Fibroblast of gingiva (primary cell): ENCODE results near the gene CHMP1A.
"Not testable (repeated sequence)": the region's sequence is repeated elsewhere in the genome, so short reads cannot be mapped to it uniquely, and the experiment has no call there.

Experiments used
- DNase-seq: peaks from one replicate; pipeline ENCODE4 v3.0.0-alpha.2; 2011; ENCODE audit warnings: low read depth

The CHMP1A gene

DNA sequence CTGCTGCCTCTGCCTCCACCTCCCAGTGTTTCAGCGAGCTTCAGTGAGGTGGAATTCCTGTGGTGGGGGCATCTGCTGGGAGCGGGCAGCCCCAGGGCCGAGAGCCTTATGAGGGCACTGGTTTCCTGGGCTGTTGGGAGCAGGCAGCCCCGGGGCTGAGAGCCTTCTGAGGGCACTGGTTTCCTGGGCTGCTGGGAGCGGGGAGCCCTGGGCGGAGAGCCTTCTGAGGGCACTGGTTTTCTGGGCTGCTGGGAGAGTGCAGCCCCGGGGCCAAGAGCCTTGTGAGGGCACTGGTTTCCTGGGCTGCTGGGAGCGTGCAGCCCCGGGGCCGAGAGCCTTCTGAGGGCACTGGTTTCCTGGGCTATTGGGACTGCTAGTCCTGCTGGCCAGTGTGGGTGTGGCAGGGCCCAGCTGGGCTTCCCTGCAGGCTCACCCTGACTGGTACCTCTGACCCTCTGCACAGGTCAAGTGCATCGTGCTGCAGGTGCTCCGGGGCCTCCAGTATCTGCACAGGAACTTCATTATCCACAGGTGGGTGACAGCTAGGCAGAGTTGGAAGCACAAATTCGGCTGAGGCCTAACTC lies 34.6 kb upstream of the CHMP1A start:
- no peak for DNase-seq

DNA sequence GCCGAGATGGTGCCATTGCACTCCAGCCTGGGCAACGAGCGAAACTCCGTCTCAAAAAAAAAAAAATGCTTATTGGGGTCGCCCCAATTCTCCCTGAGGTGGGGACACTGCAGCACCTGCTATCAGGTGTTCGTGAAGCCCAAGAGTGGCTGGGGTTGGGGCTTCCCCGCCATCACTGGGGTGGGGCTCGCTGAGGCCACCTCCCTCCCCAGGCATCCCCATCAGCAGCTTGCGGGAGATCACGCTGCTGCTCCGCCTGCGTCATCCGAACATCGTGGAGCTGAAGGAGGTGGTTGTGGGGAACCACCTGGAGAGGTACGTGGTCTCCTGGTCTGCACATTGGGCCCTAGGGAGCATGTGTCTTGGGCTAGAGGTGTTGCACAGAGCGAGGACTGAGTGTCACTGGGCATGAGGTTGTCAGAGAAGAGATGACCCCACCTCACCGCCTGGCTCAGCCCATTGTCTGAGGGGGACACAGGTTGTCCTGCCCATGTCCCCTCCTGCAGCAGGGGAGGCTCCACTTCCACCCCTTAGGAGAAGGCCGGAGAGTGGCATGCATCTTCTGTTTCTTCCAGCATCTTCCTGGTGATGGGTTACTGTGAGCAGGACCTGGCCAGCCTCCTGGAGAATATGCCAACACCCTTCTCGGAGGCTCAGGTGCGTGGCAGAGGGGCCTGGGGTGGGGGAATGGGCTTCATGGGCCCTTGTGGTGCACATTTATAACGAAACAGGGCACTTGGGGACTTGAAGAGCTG lies 33.9 kb upstream of the CHMP1A start:
- DNase-seq: no peak

DNA sequence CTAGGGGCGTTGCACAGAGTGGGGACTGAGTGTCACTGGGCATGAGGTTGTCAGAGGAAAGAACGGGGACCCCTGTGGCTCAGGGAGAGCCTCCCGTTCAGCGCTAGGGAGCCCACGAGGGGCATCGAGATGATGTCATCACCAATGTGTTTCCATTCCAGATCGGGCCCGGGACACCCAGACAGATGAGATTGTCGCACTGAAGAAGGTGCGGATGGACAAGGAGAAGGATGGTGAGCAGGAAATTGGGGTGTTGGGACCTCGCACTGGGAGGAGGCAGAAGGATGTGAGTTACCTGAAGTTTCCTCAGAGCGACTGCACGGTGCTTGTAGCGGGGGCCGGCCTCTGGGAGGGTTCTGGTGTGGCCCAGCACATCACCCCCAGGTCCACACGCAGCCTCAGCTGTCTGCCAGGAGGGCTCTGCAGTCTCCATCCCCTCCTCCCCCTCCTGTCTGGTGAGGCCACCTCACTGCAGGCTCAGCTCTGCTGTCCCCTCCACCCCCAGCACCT lies 32.9 kb upstream of the CHMP1A start:
- no peak for DNase-seq

DNA sequence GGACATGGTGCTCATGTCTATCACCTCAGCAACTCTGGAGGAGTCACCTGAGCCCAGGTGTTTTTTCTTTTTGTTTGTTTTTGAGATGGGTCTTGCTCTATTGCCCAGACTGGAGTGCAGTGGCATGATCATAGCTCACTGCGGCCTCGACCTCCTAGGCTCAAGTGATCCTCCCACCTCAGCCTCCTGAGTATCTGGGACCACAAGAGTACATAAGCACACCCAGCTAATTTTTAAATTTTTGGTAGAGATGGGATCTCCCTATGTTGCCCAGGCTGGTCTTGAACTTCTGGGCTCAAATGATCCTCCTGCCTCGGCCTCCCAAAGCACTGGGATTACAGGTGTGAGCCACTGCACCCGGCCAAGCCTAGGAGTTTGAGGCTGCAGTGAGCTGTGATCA lies 32.1 kb upstream of the CHMP1A start:
- DNase-seq: not testable (repeated sequence)

DNA sequence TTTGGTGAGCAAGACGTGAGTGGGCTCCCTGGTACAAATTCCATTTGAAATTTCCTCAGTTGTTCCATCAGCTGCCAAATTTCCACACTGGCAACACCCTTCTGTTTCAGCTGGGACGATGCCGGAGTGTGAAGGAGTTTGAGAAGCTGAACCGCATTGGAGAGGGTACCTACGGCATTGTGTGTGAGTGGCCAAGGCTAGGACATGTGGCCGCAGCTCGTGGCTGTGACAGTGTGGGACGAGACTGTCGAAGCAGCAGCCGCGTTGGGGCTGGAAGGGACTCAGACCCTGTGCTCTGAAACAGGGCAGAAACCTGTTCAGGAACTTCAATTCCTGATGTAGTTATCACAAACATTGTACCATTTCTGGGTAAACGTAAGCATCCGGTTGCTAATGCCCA lies 31.6 kb upstream of the CHMP1A start:
- no peak for DNase-seq

DNA sequence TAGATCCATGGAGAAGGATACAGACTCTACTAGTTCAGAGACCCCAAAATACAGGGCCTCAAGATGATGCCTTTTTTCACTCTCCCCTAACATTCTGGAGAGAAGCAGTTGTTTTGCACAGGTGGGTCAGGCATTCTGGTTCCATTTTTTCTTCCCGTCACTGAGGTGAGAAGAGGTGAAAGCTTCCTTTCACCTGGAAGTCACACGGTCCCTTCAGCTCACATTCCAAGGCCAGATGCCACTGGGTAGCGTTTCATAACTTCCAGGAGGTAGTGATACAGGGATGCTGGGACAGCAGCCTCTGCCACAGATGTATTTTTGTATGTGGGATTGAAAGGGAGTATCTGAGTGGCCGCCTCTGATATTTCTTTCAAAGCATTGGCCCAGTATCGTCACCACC lies 30.9 kb upstream of the CHMP1A start:
- no peak for DNase-seq

DNA sequence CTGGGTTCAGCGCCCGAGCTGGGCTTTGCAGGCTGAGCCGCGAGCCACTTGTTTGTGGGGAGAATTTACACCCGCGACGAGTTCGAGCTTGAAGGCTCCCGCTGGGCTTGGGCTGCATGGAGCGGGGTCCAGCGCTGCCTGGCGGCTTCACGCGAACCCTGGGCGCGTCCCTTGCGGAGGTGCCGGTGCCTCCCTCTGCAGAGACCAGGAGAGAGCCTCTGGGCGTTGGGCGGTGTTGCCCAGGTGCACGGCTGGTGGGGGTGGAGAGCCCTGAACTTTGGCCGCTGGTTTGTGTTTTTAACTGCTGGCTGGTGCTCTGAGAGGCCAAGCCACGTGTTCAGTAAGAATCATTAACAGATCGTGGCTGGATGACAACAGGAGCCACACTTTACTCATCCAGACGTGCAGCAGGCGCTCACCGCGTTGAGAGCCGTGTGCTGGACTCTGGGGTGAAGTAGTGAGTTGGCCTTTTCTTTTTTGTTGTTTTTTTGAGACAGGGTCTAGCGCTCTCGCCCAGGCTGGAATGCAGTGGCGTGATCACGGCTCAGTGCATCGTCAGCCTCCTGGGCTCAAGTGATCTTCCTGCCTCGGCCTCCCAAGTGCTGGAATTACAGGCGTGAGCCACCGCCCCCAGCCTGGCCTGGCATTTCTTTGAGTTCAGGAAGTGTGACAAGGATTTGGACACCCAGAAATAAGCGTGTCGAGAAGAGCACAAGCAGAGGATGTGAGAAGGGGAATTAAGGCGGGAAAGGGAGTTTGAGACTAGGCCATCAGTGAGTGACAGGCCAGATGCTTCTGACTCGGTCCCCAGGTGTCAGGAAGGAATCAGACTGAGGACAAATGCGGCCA lies 29.8 kb upstream of the CHMP1A start:
- no peak for DNase-seq

DNA sequence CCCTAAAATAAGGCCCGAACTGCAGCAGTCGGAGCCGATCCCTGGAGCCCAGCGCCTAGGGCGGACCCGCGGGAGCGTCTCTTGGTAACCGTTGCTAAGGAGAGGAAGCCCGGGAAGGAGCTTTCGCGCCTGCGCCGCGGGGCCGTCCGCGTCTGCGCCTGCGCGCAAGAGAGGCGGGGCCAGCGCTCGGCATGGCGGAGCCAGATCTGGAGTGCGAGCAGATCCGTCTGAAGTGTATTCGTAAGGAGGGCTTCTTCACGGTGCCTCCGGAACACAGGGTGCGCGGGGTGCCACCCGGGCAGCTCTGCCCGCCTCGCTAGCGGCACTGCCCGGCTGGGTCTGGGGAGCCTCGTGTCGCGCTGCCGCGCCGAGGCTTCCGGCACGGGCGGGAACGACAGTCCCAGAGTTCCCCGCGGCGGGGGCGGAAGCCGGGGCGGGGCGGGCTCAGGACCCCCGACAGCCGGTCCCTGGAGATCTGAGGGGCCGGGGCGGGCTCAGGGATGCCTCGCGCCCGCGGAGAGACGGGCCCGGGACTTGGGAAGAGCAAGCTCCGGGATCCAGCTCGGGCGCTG lies 29.1 kb upstream of the CHMP1A start, which contains the start of gene CDK10:
Gene CDK10 (plus strand): TSS at position 170 of the 572 bp plus-strand sequence. CDS start 22 bp downstream, at position 192.
- DNase-seq: peak; percentile 72

DNA sequence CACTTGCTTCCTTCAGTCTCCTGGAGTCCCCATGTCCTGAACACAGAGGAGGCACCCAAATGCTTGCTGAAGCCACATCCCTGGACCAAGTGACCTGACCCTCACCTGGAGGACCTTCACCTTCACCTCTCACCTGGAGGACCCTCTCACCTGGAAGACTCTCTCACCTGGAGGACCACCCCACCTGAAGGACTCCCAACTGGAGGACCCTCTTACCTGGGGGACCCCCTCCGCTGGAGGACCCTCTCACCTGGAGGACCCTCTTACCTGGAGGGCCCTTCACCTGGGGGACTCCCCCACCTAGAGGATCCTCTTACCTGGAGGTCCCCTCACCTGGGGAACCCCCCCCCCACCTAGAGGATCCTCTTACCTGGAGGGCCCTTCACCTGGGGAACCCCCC lies 28.4 kb upstream of the CHMP1A start:
- DNase-seq: no peak

DNA sequence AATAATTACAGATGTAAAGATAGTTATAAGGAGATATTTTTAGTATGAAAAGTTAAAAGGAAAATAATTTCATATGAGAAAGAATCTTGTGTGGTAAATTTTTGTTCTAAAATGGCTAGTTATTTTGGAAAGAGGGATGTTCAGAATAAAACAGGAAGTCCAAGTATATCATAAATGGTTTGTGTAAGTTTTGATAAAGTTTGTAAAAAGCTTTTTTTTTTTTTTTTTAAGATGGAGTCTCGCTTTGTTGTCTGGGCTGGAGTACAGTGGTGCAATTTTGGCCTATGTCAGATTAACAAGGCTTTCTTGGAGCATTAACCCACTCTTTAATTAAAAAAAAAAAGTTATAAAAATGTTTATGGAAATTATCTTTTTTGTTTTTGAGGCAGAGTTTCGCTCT lies 20.8 kb upstream of the CHMP1A start:
- no peak for DNase-seq

DNA sequence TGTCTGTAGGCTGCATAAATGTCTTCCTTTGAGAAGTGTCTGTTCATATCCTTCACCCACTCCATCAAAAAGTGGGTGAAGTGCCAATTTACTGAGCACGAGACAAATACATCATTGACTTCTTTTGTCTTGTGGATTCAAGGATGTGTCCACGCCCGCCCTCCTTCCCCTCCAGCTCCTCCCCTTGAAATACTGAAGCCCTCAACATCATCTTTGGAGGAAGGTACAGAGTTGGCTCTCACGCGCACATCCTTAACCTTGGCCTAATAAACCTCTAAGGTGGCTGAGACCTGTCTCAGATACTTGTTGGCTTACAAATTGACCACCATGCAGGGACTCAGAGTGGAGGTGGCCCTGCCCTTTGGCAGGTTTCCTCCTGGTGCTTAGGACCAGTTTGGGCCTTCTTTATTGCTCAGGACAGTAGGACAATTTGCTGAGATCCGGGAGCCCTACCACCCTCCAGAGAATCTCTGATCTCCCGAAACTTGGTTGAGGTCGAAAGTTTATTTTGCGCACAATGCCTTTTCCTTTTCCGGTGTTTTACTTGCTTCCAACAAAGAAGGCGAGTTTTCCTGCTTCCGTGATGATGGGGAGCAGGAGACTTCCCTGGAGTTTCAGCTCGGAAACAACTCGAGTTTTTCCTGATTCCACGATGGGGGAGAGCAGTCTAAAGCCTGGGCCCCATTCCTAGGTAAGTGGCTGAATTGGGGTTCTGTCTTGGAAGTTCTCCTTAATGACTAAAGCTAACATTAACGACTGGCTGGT lies 14.9 kb upstream of the CHMP1A start:
- DNase-seq: no peak

DNA sequence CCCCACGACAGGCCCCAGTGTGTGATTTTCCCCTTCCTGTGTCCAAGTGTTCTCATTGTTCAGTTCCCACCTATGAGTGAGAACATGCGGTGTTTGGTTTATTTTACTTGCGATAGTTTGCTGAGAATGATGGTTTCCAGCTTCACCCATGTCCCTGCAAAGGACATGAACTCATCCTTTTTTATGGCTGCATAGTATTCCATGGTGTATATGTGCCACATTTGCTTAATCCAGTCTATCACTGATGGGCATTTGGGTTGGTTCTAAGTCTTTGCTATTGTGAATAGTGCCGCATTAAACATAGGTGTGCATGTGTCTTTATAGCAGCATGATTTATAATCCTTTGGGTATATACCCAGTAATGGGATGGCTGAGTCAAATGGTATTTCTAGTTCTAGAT lies 14.1 kb upstream of the CHMP1A start:
- DNase-seq: not testable (repeated sequence)

DNA sequence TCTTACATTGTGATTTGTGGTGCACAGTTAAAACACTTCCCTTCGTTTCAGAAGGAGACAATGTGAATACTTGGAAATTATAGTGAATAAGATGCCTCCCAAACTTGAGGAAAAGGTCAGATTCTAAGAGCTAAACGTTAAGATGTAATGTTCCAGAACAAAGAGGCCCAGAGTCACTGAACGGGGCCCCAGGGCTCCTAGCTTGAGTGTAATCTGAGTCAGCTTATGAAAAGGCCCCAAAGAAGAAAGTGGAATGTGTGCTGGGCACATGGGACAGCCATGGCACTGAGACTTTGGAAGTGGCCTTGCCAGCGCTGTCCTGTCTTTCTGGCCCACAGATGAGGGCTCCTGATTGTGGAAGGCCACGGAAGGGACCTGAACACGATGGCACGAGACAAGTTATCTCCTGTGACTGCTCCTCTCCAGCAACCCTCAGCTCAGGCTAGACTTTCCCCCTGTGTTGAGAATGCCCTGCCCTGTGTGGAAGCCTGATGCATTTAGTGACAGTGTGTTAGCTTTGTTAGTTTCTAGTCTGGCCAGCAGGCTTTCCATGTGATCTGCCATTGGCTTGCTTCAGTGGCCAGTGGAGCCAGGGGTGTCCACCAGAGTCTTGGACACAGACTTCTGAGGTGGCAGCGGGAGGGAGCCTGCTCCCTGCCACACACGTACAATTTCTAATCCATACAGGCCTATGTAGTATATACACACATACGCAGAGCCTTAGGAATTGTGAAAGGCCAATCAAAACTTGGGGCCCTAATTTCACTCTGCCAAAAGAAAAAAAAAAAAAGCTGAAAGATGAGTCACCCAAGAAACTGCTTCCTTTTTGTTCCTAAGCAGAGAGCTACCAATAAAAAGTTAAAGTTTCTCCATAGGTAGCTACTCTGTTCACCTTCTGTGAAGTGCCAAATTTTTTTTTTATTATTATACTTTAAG lies 13.3 kb upstream of the CHMP1A start:
- no peak for DNase-seq

DNA sequence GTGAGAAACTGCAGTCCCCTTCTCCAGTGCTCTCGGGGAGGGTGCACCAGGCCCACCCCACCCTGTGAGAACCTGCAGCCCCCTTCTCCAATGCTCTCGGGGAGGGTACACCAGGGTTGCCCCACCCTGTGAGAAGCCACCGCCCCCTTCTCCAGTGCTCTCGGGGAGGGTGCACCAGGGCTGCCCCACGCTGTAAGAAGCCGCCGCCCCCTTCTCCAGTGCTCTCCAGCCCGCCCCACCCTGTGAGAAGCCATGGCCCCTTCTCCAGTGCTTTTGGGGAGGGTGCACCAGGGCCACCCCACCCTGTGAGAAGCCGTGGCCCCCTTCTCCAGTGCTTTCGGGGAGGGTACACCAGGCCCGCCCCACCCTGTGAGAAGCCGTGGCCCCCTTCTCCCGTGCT lies 12.2 kb upstream of the CHMP1A start:
- no peak for DNase-seq

DNA sequence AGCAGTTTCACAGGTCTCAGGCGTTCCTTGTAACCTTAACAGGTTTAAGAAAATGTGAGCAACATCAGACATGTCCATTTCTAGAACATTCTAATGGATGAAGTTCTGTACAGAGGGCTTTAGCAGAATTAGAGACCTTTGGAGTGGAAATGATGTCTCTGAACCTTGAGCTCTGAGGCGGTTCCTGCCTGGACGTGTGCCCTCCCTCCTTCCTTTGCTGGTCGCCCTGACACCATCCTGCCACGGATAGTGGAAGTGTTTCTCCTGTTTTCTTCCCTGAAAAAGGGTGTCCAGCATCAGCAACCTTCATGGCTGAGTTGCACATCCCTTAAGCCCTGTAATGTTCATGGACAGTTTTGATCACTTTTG lies 11.3 kb upstream of the CHMP1A start:
- no peak for DNase-seq

DNA sequence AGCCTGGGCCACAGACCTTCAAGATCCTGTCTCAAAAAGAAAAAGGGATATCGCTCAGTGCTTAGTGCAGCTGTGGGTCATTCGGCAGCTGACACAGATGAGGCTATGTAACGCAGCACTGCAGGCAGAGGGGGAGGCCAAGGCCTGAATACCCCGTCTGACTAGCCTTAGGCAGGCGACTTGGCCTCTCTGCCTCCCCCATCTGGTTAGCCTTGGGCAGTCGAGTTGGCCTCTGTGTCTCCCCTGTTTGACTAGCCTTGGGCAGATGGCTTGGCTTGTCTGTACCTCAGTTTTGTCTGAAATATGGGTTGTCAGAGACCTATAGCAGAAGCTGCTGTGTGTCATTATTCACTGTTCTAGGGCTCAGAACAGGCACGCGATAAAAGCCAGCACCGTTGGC lies 10.1 kb upstream of the CHMP1A start:
- DNase-seq: no peak

DNA sequence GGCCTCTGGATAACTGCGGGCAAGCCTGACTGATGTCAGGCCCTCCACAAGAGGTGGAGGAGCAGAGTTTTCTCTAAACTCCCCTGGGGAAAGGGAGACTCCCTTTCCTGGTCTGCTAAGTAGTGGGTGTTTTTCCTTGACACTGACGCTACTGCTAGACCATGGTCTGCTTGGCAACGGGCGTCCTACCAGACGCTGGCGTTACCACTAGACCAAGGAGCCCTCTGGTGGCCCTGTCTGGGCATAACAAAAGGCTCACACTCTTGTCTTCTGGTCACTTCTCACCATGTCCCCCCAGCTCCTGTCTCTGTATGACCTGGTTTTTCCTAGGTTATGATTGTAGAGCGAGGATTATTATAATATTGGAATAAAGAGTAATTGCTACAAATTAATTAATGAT lies 9.5 kb upstream of the CHMP1A start:
- peak; percentile 49 for DNase-seq

DNA sequence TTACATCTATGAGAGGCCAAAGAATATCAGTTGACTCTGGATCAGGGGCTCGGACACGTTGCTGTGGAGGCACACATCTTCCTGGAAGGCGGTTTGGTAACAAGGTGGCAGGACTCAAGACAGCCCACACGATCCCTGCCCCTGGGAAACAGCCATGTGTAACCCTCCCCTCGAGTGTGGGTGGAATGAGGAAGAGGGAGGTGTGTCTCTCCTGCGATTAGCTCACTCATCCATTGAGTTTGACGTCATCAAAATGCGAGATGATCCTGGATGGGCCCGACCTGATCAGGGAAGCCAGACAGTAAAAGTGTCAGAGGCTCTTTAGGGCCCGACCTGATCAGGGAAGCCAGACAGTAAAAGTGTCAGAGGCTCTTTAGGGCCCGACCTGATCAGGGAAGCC lies 6.7 kb upstream of the CHMP1A start:
- DNase-seq: not testable (repeated sequence)

DNA sequence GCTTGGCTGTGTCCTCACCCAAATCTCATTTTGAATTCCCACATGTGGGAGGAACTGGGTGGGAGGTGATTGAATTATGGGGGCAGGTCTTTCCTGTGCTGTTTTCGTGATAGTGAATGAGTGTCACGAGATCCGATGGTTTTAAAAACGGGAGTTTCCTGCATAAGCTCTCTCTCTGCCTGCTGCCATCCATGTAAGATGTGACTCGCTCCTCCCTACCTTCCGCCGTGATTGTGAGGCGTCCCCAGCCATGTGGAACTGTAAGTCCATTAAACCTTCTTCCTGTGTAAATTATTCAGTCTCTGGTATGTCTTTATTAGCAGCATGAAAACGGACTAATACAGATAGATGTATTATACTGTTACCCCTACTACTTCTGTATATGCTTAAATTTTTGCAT lies 3.7 kb upstream of the CHMP1A start:
- no peak for DNase-seq

DNA sequence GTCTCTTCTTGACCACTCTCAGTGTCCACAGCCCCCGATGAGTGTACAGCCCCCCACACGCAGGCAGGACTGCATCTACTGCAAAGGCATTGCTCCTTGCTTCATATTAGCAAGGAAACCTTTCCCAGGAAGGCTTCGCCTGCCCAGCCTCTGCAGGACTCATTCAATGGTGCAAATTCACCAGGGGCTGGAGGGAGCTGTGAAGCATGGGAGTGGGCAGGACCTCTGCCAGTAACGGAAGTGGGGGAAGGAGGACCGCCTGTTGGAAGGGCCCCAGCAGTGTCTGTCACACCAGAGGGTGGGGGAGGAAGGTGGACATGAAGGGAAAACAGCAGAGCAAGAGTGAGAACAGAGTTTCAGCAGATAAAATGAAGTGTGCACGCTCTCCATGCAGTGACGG lies 2.6 kb upstream of the CHMP1A start:
- no peak for DNase-seq
